HG02885 (cell line): ENCODE data around the gene CD2.
A peak's percentile ranks its signal among the peaks of the same experiment; 100 is the strongest.
"Not testable (repeated sequence)": the region's sequence is repeated elsewhere in the genome, so short reads cannot be mapped to it uniquely, and the experiment has no call there.

ENCODE experiments used
- ATAC-seq: cut with Tn5 transposase; IDR thresholded peaks from one replicate; pipeline ENCODE4 v1.9.1; 2021; ENCODE audit warnings: mild to moderate bottlenecking; ENCODE audit not compliant: unreplicated experiment, poor library complexity

CD2 gene

DNA sequence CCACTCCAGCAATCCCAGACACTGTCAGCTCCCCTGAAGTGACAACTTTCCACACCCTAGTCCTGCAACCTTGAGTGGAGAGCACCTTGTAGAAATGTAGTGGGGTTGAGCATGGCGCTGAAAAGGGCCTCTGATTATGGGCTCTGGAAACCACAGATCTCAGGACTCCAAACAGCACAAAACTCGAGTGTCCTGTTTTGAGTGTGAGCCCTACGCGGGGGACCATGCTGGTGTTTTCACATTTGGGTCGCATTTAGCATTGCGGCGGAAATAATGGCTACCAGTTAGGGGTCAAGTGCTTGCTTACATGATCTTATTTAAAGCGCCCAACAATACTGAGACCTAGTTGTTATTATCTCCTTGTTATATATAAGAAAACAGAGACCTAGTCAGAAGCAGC is 1.9 kb downstream of the CD2 start:
- ATAC-seq = not testable (repeated sequence)

DNA sequence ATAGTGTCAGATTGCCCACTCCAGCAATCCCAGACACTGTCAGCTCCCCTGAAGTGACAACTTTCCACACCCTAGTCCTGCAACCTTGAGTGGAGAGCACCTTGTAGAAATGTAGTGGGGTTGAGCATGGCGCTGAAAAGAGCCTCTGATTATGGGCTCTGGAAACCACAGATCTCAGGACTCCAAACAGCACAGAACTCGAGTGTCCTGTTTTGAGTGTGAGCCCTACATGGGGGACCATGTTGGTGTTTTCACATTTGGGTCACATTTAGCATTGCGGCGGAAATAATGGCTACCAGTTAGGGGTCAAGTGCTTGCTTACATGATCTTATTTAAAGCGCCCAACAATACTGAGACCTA is 4.2 kb downstream of the CD2 start:
- not testable (repeated sequence) for ATAC-seq

DNA sequence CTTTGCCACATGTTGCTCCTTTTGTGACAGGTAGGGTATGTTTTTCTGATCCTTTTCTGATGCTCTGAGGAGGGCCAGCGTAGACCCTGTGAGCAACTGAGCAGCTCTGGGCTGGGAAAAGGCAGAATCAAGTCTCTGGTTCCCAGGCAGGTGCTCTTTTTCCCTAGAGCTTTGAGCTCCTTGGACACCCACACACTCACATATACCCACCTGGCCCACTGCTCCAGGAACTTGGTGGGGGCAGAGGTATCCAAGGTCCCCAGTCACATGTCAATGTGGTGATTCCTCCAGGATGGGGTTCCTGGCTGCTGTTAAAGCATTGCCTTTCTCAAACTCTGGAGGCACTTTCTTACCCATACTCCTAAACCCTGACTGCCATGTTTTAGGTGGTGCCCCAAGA is 5.4 kb downstream of the CD2 start:
- no peak for ATAC-seq

DNA sequence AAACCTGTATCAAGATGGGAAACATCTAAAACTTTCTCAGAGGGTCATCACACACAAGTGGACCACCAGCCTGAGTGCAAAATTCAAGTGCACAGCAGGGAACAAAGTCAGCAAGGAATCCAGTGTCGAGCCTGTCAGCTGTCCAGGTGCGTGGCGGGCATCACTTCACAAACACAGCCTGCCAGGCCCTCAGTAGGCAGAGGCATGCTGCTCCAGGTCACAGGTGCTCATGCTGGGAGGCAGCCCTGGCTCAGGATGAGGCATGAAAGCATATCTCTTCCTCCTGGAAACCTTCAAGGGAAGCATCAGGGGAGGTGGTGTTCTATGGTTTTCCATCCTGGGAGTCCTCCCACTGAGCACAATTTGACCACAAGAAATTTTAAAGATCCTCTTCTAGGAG is 6.3 kb downstream of the CD2 start:
- no peak for ATAC-seq

DNA sequence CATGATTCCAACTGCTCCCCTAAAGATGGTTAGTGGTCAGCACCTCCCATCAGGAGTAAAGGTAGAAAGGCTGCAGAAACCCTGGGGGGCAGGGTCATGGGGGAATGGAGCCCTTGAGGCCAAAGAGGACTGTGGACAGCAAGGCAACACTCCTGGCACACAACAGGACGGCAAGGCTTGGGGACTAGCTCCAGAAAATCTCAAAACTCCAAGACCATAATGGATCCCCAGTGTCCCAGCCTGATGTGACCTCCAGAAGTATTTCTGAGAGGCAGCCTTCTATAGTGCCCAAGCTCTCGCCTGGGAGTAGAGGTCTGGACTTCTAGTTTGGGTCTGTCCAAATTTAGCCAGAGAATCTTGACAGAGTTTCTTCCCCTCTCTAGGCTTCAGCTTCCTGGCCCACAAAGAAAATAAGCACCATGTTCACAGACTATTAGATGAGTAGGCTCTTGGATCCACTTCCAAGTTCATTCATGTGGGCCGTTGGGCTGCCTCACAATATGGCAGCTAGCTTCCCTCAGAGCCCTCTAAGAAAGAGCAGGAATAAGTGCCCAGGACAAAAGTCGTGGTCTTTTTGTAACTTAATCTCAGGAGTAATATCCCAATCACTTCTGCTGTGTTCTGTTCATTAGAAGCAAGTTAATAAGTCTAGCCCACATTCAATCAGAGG is 6.9 kb downstream of the CD2 start:
- no peak for ATAC-seq

DNA sequence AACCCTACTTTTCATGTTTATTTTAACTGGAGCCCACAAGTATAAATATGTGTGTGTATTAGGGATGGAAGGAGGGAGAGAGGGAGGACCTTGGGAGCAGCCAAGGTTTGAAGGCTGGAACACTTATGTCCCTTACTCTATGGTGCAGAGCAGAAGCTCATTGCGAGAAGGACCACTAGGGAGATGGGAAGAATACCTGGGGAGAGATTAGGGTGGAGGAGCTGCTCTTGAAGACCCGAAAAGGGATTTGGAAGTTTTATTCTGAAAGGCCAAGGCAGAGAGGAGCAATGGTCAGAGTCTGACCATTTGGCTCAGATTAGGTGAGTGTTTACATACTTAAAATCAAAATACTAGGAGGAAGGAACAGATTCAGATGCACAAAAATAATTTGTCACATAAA is 8.1 kb downstream of the CD2 start:
- no peak for ATAC-seq

DNA sequence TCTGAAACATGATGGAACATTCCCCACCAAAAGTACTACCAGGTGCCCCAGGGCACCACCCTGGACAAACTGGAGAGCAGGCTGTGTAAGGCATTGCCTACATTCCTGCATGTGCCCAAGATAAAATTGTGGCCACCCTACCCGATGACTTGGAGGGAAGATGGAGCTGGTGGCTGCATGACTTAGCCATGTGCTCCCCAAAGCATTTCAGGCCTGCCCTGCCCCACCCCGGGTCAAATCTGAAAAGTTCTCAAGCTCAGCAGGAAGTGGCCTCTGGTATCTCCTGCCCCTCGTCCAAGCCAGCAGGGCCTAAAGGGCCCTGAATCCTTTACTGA is 8.5 kb downstream of the CD2 start:
- no peak for ATAC-seq

DNA sequence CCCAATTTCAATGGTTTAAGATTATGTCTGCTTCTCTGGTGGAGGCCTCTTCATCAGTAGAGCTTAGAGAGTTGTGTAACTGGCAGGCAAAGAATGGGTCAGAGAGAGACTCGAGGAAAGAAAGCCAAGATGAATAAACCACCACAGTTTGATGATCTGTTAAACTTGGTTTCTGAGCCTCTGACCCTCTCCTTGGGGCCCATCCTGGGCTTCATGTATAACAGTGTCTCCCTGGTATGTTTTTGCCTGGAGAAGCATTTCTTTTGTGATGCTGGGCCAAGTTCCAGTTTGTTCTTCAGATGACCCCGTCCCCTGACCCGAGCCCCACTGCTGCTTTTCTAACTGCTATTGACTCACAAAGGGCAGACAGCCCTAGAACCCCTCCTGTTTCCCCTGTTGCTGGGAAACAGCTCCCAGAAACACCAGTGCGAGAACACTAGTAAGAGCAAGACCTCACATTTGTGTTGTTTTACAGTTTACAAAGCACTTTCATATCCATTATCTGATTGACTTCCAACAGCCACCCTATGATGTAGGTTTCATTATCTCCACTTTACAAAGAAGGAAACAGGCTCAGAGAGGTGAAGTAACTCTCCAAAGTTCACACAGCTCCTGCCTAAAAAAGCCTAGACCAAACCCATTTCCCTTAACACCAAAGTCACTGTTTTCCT is 9.0 kb downstream of the CD2 start:
- ATAC-seq = no peak

DNA sequence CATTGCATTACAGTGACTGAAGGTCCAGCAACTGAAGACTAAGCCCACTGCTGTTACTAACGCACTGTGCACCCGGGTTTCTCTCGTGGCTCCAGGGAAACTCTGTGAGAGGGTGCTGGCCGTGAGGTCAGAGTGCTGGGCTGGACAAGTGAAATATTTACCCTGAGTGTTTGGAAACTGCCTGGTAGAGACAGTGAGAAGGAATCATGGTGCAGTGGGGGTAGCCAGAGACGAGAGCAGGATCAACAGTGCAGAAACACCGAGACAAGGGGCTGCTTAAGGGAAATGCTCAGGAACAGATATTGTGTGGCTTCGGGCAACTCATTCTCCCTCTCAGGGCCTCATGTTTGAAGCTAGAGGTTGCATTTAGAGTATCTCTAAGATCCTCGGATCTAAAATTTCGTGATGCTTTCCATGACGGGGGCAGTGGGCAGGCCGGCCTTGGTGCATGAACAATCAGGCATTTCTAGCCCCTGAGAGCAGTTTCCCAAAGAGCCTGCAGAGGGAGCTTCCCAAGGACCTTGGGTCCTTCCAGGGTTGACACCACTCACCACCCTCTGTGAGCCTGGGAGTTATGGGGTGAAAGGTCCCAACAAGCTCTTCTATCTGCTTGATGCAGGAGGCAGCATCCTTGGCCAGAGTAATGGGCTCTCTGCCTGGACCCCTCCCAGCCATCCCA is 9.7 kb downstream of the CD2 start:
- ATAC-seq = peak; percentile 11

DNA sequence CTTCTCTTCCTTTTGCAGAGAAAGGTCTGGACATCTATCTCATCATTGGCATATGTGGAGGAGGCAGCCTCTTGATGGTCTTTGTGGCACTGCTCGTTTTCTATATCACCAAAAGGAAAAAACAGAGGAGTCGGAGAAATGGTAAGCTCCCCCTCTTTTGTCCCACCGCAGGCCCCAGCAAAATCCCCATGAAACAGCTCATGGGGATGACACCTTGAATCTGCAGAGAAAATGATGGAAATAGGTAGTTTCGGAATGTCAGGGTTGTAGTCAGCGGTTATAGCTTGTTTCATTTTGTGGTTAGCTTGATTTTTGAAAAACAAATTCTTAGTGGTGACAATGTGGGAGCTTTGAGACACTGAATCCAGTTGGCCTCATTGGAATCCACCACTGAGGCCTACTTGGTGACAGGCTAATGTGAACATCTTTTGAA is 10.3 kb downstream of the CD2 start:
- peak; percentile 74 for ATAC-seq

DNA sequence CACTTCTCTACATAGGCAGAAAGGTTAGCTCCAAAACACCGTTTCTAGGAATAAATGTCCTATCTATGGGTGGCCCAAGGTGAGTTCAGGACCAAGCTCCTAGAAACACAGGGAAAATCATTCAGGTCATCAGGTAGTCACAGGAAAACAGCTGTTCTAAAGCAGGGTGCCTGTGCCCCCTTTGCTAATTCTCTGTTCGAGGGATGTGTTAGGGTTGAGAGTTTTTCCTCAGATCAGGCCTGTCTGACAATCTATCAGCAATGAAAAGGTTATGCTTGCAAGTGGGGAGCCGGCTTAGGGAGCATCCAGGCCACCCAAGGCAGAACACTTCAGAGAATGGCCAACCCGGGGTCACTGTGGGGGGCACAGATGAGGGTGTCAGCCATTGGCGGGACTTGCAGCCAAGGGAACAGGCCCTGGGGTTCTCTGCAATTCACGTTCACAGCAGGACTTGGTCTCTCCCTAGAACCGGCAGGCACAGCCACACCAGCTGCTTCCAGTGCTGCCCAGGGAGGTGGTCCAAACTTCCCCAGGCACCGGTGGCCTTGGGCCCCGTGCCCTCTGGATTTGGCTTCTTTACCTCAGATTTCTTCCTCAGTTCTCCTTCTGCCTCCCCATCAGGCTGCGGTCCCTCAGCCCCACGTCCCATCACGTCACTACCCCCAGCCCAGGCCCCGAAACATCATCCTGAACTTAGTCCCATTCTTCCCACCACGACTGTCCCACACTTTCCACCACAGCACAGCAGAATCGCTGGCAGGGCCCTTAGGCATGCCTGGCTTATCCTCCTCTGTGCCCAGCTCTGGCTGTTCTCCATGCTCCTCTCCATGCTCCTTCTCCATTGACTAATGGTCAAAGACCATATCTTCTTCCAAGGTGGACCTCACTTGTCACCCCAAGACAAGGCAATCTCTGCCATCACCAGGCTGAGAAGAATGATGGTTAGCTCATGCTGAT is 11.0 kb downstream of the CD2 start:
- no peak for ATAC-seq

DNA sequence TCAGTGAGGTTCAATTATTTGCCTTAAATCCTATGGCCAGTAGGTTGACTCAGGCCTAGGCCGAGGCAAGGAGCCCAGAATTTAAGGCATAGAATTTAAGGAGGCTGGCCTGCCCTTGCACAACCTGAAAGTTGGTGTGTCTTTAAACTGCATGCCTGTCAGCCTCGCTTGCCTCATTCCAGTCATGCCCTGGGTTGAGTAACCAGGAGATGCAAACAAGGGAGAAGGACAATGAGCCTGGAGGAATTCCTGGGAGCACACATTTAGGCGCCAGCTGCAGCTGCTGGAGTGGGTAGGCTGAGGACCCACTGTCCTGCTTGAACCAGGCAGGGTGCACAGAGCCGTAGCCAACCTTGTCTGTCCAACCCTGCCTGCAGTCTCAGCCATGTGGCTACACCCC is 11.7 kb downstream of the CD2 start:
- ATAC-seq = no peak

DNA sequence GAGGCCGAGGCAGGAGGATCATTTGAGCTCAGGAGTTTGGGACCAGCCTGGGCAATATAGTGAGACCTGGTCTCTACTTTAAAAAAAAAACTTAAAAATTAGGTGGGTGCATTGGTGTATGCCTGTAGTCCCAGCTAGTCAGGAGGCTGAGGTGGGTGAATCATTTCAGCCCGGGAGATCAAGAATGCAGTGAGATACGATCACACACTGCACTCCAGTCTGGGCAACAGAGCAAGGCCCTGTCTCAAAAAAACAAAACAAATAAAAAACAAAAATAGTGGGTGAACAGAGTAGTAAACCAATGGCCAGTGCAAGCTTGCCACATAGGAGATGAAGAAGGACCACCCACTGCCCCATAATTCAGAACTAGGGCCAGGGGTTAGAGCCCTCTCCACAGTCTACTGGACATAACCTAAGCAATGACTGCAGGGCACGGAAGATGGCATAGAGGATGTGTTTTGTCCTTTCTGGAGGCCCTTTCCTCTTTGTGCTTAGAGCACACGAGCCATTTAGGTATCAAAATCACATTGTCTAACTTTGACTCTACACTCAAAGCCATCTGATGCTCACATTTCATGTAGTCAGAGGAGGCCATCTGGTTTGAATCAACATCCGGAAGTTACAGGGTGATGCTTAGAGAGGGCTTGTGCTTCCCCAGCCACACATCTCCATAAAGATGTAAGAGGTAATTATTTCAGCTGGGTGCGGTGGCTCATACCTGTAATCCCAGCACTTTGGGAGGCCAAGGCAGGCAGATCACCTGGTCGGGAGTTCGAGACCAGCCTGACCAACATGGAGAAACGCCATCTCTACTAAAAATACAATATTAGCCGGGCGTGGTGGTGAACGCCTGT is 12.6 kb downstream of the CD2 start:
- no peak for ATAC-seq

DNA sequence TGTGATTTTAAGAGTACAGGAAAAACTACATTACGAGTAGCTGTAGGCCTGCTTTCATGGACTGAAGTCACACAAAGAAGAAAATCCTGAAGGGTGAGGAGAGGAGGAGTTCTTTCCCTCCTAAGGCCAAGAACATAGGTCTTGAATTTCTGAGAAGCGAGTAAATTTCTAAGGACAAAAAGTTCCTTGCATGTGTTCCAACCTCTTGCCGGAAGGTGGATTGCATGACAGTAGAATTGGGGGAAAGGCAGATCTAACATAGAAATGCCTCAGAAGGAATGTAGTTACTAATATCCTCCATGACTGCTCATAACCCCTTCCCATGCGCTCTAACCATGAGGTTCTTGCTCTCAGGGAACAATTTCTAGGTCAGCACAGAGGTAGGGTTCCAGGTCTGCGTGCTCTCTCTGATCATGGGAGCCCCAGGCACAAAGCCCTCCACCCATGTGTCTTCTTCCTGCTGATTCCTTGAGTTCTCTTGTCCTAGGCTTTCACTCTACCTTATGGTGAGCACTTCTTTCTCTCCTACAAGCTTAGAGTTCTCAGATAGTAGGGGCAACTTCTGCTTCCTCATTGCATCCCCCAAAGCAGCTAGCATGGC is 13.7 kb downstream of the CD2 start:
- ATAC-seq = no peak

DNA sequence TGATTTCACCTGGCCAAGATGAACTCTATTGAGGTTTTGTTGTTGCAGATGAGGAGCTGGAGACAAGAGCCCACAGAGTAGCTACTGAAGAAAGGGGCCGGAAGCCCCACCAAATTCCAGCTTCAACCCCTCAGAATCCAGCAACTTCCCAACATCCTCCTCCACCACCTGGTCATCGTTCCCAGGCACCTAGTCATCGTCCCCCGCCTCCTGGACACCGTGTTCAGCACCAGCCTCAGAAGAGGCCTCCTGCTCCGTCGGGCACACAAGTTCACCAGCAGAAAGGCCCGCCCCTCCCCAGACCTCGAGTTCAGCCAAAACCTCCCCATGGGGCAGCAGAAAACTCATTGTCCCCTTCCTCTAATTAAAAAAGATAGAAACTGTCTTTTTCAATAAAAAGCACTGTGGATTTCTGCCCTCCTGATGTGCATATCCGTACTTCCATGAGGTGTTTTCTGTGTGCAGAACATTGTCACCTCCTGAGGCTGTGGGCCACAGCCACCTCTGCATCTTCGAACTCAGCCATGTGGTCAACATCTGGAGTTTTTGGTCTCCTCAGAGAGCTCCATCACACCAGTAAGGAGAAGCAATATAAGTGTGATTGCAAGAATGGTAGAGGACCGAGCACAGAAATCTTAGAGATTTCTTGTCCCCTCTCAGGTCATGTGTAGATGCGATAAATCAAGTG is 14.3 kb downstream of the CD2 start:
- no peak for ATAC-seq

DNA sequence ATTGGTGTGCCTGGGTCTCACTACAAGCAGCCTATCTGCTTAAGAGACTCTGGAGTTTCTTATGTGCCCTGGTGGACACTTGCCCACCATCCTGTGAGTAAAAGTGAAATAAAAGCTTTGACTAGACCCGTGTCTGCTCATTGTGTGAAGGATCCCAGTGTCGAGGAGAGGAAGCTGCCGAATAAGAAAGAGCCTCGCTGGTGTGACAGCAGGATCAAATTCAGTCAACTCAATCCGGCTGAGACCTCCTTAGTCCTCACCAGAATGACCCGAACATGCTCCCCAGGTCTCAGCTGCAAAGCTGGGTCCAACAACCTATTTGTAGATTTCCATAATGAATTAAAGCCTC is 14.8 kb downstream of the CD2 start:
- no peak for ATAC-seq

DNA sequence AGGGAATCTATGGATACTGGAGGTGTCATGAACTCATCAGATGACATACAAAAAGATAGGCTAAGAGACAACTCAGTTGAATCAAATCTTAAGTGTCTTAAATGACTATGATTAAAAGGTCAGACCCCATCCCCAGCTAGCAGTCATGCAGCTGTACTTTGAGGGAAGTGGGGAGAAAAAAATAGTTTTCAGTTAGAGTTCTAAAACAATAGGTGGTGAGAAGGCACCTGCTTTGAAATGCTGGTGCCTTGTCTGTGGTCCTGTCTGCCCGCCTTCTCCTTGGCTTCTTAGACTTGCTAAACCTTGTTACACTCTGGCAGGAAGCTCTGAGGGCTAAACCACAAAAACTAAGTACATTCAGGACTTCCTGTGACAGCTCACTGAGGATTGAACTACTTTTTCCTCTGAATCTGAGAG is 15.3 kb downstream of the CD2 start:
- peak; percentile 76 for ATAC-seq

DNA sequence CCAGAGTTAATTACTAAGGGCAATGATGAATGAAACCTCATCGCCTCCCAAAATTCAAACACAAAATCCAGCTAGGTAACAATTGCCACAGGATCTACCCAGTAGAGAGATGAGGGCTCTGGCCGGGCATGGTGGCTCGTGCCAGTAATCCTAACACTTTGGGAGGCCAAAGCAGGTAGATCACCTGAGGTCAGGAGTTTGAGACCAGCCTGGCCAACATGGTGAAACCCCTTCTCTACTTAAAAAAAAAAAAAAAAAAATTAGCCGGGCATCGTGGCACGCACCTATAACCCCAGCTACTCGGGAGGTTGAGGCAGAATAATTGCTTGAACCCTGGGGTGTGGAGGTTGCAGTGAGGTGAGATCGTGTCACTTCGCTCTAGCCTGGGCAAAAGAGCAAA is 15.8 kb downstream of the CD2 start:
- no peak for ATAC-seq

DNA sequence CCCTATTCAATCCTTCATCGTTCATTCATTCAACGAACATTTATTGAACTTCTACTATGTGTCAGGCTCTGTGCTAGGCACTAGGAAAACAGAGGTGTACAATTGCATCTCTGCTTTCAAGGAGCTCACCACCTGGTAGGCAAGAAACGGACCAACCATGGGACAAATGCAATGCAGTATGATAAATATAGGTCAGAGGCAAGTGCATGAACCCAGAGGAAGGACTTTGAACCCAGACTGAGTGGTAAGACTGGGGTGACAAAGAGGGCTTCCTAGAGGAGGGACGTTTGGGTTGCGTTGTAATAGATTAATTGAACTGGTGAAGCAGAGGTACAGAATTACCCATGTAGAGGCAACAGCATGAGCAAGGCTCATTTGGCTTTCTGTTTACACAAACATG is 16.4 kb downstream of the CD2 start:
- no peak for ATAC-seq
